Mammary epithelial cell (primary cell): Measurements from ENCODE around the gene NF1.

Experiments
- EZH2 ChIP-seq: IDR thresholded peaks from 2 replicates; pipeline ENCODE4 v1.6.1; 2012; ENCODE audit warnings: low read length, inconsistent platforms, borderline replicate concordance
- TF ChIP-seq, protein P1 (sequence below), 2 donors: IDR thresholded peaks in 1 of 2; conservative IDR thresholded peaks in 1 of 2; 2 replicates each; pipeline ENCODE4 v1.5.1; 2011 to 2012; ENCODE audit warnings: inconsistent platforms in 2 of 2, low read length in 2 of 2, mild to moderate bottlenecking in 2 of 2, control low read depth in 1 of 2, low read depth in 1 of 2; ENCODE audit not compliant: insufficient read depth in 1 of 2; ENCODE audit errors: extremely low read depth in 1 of 2

DNA sequence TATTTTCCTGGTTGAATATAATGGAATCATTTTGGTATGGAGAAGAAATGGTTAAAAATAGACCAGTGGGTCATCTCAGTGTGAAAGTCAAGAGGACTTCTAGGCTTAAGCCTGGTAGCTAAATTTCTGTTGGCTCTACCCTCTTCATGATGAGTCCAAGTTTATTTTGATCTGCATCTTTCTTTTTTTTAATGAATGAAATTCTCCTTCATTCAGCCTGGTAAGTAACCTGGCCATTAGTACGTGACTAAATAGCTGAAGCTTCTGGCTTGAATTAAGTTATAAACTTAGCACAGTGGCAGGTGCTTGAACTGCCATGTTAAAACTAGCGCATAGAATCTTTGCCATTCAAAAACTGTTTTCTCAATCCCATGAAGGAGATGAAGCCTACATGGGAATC is 28.0 kb downstream of the NF1 start:
- TF ChIP-seq EZH2, result no peak
- TF ChIP-seq, protein P1, sequence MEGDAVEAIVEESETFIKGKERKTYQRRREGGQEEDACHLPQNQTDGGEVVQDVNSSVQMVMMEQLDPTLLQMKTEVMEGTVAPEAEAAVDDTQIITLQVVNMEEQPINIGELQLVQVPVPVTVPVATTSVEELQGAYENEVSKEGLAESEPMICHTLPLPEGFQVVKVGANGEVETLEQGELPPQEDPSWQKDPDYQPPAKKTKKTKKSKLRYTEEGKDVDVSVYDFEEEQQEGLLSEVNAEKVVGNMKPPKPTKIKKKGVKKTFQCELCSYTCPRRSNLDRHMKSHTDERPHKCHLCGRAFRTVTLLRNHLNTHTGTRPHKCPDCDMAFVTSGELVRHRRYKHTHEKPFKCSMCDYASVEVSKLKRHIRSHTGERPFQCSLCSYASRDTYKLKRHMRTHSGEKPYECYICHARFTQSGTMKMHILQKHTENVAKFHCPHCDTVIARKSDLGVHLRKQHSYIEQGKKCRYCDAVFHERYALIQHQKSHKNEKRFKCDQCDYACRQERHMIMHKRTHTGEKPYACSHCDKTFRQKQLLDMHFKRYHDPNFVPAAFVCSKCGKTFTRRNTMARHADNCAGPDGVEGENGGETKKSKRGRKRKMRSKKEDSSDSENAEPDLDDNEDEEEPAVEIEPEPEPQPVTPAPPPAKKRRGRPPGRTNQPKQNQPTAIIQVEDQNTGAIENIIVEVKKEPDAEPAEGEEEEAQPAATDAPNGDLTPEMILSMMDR (conservative IDR thresholded peaks at IDR 0.05 in 1 of 2, IDR thresholded peaks at IDR 0.05 in 1 of 2; ENCODE audit: extremely low read depth in 1 of 2, insufficient read depth in 1 of 2, low read depth in 1 of 2, low read length in 2 of 2), result no peak
